ENCODE data around the gene STARD5. TPM values are rescaled to one million over a fixed set of nuclear protein-coding genes. Genes with fewer than 3 reads are reported as not detected.

Gene STARD5, protein sequence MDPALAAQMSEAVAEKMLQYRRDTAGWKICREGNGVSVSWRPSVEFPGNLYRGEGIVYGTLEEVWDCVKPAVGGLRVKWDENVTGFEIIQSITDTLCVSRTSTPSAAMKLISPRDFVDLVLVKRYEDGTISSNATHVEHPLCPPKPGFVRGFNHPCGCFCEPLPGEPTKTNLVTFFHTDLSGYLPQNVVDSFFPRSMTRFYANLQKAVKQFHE
- polyA plus RNA-seq: 10 to 100 TPM in 3 of 4 donors, 1 to 10 TPM in 1; 7.8 to 56.0 (median 16.8) TPM
- long read RNA-seq, donor 1: 0 reads
- long read RNA-seq, donor 2, full-length matches to known transcripts: 1 of 1 reads
- long read RNA-seq, donor 2, partial matches to known transcripts: 0 of 1 reads
- long read RNA-seq, donor 2, other reads (novel, unspliced or antisense): 0 of 1 reads
- long read RNA-seq, donor 3, full-length matches to known transcripts: 8 of 14 reads
- long read RNA-seq, donor 3, partial matches to known transcripts: 6 of 14 reads
- long read RNA-seq, donor 3, other reads (novel, unspliced or antisense): 0 of 14 reads
- long read RNA-seq, donor 4: 0 reads
- long read RNA-seq, donor 5, full-length matches to known transcripts: 2 of 2 reads
- long read RNA-seq, donor 5, partial matches to known transcripts: 0 of 2 reads
- long read RNA-seq, donor 5, other reads (novel, unspliced or antisense): 0 of 2 reads
- long read RNA-seq, donor 6, full-length matches to known transcripts: 5 of 5 reads
- long read RNA-seq, donor 6, partial matches to known transcripts: 0 of 5 reads
- long read RNA-seq, donor 6, other reads (novel, unspliced or antisense): 0 of 5 reads
- long read RNA-seq, donor 7, full-length matches to known transcripts: 1 of 1 reads
- long read RNA-seq, donor 7, partial matches to known transcripts: 0 of 1 reads
- long read RNA-seq, donor 7, other reads (novel, unspliced or antisense): 0 of 1 reads
- long read RNA-seq, donor 8: 0 reads
- long read RNA-seq, donor 9: 0 reads
- long read RNA-seq, donor 10, full-length matches to known transcripts: 3 of 8 reads
- long read RNA-seq, donor 10, partial matches to known transcripts: 5 of 8 reads
- long read RNA-seq, donor 10, other reads (novel, unspliced or antisense): 0 of 8 reads

DNA sequence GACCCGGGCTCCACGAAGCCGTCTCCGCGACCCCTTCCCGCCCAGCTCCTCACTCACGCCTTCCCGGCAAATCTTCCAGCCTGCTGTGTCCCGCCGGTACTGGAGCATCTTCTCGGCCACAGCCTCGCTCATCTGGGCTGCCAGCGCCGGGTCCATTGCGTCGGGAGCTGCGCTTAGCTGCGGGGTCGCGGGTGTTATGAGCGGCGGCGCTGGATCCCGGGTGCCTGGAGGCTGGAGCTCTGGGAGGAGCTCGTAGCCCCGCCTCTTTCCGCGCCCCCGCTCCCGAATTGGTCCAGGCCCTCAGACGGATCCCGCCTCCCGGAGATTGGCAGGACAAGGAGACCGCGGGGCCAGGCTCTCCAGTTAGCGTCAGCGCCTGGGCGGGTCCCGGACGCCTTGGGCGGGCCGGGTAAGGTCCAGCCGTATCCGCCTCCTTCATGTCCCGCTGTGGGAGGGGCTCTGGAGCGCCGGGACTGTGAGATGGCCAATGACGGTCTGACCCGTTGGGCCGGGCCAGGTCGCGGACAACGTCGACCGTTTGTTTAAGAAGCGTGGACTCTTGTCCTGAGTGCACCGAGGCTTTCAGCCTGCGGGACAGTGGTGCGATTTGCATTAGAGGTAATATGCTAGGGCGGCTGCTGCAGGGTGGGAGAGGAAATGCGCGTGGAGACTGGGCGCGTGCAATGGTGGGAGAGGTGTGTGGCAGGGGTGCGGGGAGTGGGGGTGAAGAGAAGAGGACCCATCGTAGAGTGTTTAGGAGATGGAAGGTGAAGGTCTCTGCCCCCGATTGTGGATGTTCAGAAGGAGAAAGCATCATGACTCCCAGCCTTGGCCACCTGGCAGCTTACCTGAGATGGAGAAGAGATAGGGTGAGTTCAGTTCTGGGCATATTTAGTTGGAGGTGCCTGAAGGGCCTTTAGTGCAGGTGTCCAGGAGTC lies at the start of gene STARD5:
STARD5 (minus strand) TSS at position 198 of the 938 bp plus-strand sequence; CDS start at position 156, 42 bp downstream.
- WGBS, 3 donors: 0 to 1% (median 0%) methylated on average over 65 to 67 of the region's 67 CpGs
- H3K27me3 ChIP-seq (ENCODE audit: control insufficient read depth in 3 of 3, insufficient read depth in 3 of 3, low read length in 3 of 3): no peaks in the 10 kb centered on the region
- DNase-seq: peak; percentile 99
- H3K27ac ChIP-seq (ENCODE audit: low read depth in 1 of 3, low read length in 2 of 3): peak within 1 kb of the TSS; percentile 72 to 92 (median 87)
- no peaks in the 10 kb centered on the region for H3K9me3 ChIP-seq (ENCODE audit: control insufficient read depth in 2 of 2, insufficient read depth in 1 of 2, low read depth in 1 of 2, low read length in 1 of 2)
- H3K4me3 ChIP-seq (ENCODE audit: low read depth in 1 of 3, low read length in 3 of 3): peak within 1 kb of the TSS; percentile 71 to 91 (median 86)
- H3K36me3 ChIP-seq (ENCODE audit: control insufficient read depth in 3 of 3, insufficient read depth in 2 of 3, low read depth in 1 of 3, low read length in 3 of 3): peaks cover 0 to 16% (median 2%) of the 10 kb centered on the region in 3 donors
- FAIRE-seq: no peak
- peaks cover 0 to 6% (median 0%) of the 10 kb centered on the region in 3 donors for H3K4me1 ChIP-seq (ENCODE audit: control insufficient read depth in 3 of 3, insufficient read depth in 2 of 3, low read depth in 1 of 3, low read length in 2 of 3)

DNA sequence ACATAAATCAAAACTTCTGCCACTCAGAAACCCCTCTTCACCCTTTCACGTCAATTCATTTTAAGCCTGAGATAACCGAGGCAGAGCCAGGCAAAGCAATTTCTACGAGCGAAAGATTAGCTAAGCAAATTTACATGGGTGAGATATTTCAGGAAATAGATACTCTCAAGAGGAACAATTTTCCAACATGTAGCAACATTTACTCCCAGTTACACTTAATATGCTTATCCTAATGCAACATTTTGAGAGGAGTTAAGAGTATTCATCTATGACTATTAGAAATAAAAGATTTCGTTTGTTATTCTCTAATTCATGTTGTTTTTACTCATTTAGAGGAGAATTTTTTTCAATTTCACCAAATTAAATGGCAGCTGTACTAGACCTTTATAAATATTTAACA lies 49.2 kb upstream of the STARD5 start:
- no peaks in the 10 kb centered on the region for H3K36me3 ChIP-seq (ENCODE audit: control insufficient read depth in 3 of 3, insufficient read depth in 2 of 3, low read depth in 1 of 3, low read length in 3 of 3)

DNA sequence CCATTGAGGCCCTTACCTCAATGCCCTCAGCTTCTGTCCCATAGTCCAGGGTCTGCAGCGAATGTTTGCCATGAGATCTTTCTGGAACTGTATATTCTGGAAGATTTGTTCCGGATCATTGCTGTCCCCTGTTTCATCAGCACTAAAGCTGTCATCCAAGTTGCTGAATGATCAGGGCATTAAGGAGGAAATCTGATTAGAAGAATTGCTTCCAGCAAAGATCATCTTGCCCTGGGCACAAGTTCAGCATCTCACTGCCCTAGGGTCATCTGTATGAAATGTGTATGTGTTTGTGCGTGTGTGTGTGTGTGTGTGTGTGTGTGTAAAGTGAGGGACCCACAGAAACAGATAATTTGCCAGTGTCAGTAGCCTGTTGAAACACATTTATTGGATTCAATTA lies 48.6 kb upstream of the STARD5 start:
- peak overlapping the region in 1 of 3 donors; percentile 21 for H3K27ac ChIP-seq (ENCODE audit: low read depth in 1 of 3, low read length in 2 of 3)
- H3K9me3 ChIP-seq (ENCODE audit: control insufficient read depth in 2 of 2, insufficient read depth in 1 of 2, low read depth in 1 of 2, low read length in 1 of 2): no peaks in the 10 kb centered on the region
- no peaks in the 10 kb centered on the region for H3K36me3 ChIP-seq (ENCODE audit: control insufficient read depth in 3 of 3, insufficient read depth in 2 of 3, low read depth in 1 of 3, low read length in 3 of 3)
- WGBS, 3 donors: 80 to 90% (median 86%) methylated on average over 3 of the region's 3 CpGs
- peaks cover 0 to 18% (median 4%) of the 10 kb centered on the region in 3 donors for H3K4me1 ChIP-seq (ENCODE audit: control insufficient read depth in 3 of 3, insufficient read depth in 2 of 3, low read depth in 1 of 3, low read length in 2 of 3)
- no peak for FAIRE-seq
- peak in 1 of 2 donors; percentile 24 for DNase-seq
- no peak overlapping the region for H3K4me3 ChIP-seq (ENCODE audit: low read depth in 1 of 3, low read length in 3 of 3)
- no peaks in the 10 kb centered on the region for H3K27me3 ChIP-seq (ENCODE audit: control insufficient read depth in 3 of 3, insufficient read depth in 3 of 3, low read length in 3 of 3)

More for the DNA sequence above, 49.2 kb upstream of the STARD5 start:
- Histone ChIP-seq H3K4me3 (ENCODE audit: low read depth in 1 of 3, low read length in 3 of 3) (no peak overlapping the region), H3K27me3 (ENCODE audit: control insufficient read depth in 3 of 3, insufficient read depth in 3 of 3, low read length in 3 of 3) (no peaks in the 10 kb centered on the region), H3K9me3 (ENCODE audit: control insufficient read depth in 2 of 2, insufficient read depth in 1 of 2, low read depth in 1 of 2, low read length in 1 of 2) (no peaks in the 10 kb centered on the region), H3K4me1 (ENCODE audit: control insufficient read depth in 3 of 3, insufficient read depth in 2 of 3, low read depth in 1 of 3, low read length in 2 of 3) (peaks cover 0 to 18% (median 4%) of the 10 kb centered on the region in 3 donors), H3K27ac (ENCODE audit: low read depth in 1 of 3, low read length in 2 of 3) (peak overlapping the region in 1 of 3 donors; percentile 21)
- FAIRE-seq (no peak), DNase-seq (no peak)
- 68 to 85% (median 72%) methylated on average over 5 of the region's 5 CpGs for WGBS, 3 donors

DNA sequence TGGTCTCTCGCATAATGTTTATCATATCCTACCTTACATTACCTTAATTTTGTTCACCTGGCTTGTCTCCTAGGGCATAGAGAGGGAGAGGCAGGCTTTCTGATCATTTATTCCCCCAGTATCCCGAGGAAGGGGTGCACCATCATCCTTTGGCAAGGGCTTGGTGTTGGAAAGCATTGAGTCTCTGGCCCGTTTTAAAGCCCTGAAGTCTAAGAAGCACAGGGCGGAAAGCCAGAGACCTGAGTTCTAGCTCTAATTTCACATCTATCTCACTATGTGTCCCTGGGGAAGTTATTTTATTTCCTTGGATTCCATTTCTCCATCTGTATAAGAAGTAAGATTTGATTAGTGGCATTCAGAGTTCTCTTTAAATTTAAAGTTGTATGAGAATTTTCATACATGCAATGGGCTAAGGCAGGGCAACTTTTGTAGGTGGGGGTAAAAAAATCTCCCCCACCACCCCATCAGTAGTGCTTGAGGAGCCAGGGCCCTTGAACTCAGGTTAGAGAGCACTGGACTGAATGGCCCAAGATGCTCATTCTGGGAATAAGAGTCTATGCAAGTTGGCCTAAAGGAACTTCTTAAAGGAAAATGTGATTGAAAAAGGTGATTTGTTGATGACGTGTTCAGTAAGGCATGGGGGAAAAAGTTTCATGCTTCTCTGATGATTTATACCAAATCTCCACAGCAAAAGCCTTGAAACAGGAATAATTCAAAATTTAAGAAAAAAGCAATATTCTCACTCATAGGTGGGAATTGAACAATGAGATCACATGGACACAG lies 40.0 kb upstream of the STARD5 start:
- no peaks in the 10 kb centered on the region for H3K36me3 ChIP-seq (ENCODE audit: control insufficient read depth in 3 of 3, insufficient read depth in 2 of 3, low read depth in 1 of 3, low read length in 3 of 3)
- WGBS, 3 donors: 85 to 90% (median 87%) methylated on average over 5 of the region's 5 CpGs
- DNase-seq (no peak), FAIRE-seq (no peak)
- no peaks in the 10 kb centered on the region for H3K27me3 ChIP-seq (ENCODE audit: control insufficient read depth in 3 of 3, insufficient read depth in 3 of 3, low read length in 3 of 3)
- no peak overlapping the region for H3K27ac ChIP-seq (ENCODE audit: low read depth in 1 of 3, low read length in 2 of 3)
- H3K9me3 ChIP-seq (ENCODE audit: control insufficient read depth in 2 of 2, insufficient read depth in 1 of 2, low read depth in 1 of 2, low read length in 1 of 2): no peaks in the 10 kb centered on the region
- no peaks in the 10 kb centered on the region for H3K4me1 ChIP-seq (ENCODE audit: control insufficient read depth in 3 of 3, insufficient read depth in 2 of 3, low read depth in 1 of 3, low read length in 2 of 3)
- H3K4me3 ChIP-seq (ENCODE audit: low read depth in 1 of 3, low read length in 3 of 3): no peak overlapping the region

DNA sequence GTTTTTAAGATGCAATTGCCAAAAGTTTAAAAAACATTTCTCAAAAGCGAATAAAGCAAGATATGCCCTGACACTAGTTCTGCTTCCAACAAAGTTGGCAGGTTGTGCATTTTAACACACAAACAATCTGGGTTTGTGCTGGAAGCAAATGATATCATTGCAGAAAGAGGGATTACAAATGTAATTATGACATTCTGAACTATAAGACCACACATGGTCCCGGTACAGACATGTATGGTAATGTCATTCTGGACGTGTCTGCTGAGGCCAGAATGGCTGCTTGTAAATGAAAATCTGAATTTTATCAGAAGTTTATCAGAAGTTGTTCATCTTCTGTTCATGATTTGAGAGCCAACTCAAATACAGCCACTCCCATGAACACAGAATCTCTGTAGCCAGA lies 39.3 kb upstream of the STARD5 start:
- Histone ChIP-seq H3K27ac (ENCODE audit: low read depth in 1 of 3, low read length in 2 of 3) (no peak overlapping the region), H3K36me3 (ENCODE audit: control insufficient read depth in 3 of 3, insufficient read depth in 2 of 3, low read depth in 1 of 3, low read length in 3 of 3) (no peaks in the 10 kb centered on the region), H3K27me3 (ENCODE audit: control insufficient read depth in 3 of 3, insufficient read depth in 3 of 3, low read length in 3 of 3) (no peaks in the 10 kb centered on the region), H3K4me1 (ENCODE audit: control insufficient read depth in 3 of 3, insufficient read depth in 2 of 3, low read depth in 1 of 3, low read length in 2 of 3) (no peaks in the 10 kb centered on the region), H3K4me3 (ENCODE audit: low read depth in 1 of 3, low read length in 3 of 3) (no peak overlapping the region), H3K9me3 (ENCODE audit: control insufficient read depth in 2 of 2, insufficient read depth in 1 of 2, low read depth in 1 of 2, low read length in 1 of 2) (no peaks in the 10 kb centered on the region)
- FAIRE-seq (no peak), DNase-seq (no peak)
- WGBS, 3 donors: 75 to 82% (median 75%) methylated on average over 3 of the region's 3 CpGs

DNA sequence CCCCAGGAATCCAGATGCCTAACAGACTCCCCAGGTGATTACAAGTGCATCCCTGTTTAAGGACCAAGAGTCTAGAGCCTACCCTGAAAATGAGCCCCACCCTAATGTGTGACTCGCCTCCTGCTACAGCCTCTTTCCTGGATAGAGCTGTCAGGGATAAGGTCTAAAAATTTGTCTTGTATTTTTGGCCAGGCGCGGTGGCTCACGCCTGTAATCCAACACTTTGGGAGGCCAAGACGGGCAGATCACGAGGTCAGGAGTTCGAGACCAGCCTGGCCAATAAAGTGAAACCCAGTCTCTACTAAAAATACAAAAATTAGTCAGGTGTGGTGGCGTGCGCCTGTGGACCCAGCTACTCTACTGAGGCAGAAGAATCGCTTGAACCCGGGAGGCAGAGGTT lies 38.8 kb upstream of the STARD5 start:
- Histone ChIP-seq H3K4me1 (ENCODE audit: control insufficient read depth in 3 of 3, insufficient read depth in 2 of 3, low read depth in 1 of 3, low read length in 2 of 3) (no peaks in the 10 kb centered on the region), H3K36me3 (ENCODE audit: control insufficient read depth in 3 of 3, insufficient read depth in 2 of 3, low read depth in 1 of 3, low read length in 3 of 3) (no peaks in the 10 kb centered on the region), H3K4me3 (ENCODE audit: low read depth in 1 of 3, low read length in 3 of 3) (no peak overlapping the region), H3K27me3 (ENCODE audit: control insufficient read depth in 3 of 3, insufficient read depth in 3 of 3, low read length in 3 of 3) (no peaks in the 10 kb centered on the region), H3K27ac (ENCODE audit: low read depth in 1 of 3, low read length in 2 of 3) (no peak overlapping the region), H3K9me3 (ENCODE audit: control insufficient read depth in 2 of 2, insufficient read depth in 1 of 2, low read depth in 1 of 2, low read length in 1 of 2) (no peaks in the 10 kb centered on the region)
- FAIRE-seq (no peak), DNase-seq (no peak)
- WGBS, 3 donors: 88 to 92% (median 91%) methylated on average over 11 of the region's 11 CpGs

DNA sequence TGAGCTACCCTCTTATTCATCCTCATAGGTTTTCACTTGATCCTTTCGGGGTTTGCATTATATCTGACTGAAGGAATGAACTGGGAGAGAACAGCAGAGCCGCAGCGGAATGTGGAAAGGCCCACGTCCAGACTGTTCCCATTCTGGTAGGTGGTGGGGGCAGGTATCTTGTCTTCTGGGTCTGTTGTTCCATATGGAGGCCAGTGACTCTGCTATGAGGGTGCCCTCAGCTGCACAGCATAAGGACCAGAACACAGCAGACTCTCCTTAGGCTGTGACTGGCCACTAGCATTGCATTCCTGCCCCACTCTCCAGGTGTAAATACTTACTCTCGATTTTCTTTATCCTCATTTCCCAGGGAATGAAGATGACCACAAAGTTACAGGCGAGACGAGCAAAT lies 38.0 kb upstream of the STARD5 start:
- Histone ChIP-seq H3K4me1 (ENCODE audit: control insufficient read depth in 3 of 3, insufficient read depth in 2 of 3, low read depth in 1 of 3, low read length in 2 of 3) (no peaks in the 10 kb centered on the region), H3K9me3 (ENCODE audit: control insufficient read depth in 2 of 2, insufficient read depth in 1 of 2, low read depth in 1 of 2, low read length in 1 of 2) (no peaks in the 10 kb centered on the region), H3K27me3 (ENCODE audit: control insufficient read depth in 3 of 3, insufficient read depth in 3 of 3, low read length in 3 of 3) (no peaks in the 10 kb centered on the region), H3K27ac (ENCODE audit: low read depth in 1 of 3, low read length in 2 of 3) (no peak overlapping the region), H3K36me3 (ENCODE audit: control insufficient read depth in 3 of 3, insufficient read depth in 2 of 3, low read depth in 1 of 3, low read length in 3 of 3) (no peaks in the 10 kb centered on the region), H3K4me3 (ENCODE audit: low read depth in 1 of 3, low read length in 3 of 3) (no peak overlapping the region)
- DNase-seq: no peak
- FAIRE-seq: no peak
- 93 to 95% (median 93%) methylated on average over 7 of the region's 7 CpGs for WGBS, 3 donors
